ENCODE results near the gene MEF2B.

MEF2B gene

GRCh38 chr19:19171821-19172532 lies 1.9 kb upstream of the MEF2B start:
- no peaks in the 10 kb centered on the region for H3K36me3 ChIP-seq (ENCODE audit: control insufficient read depth in 2 of 2, insufficient read depth in 1 of 2, low read length in 2 of 2)
- H3K27ac ChIP-seq (ENCODE audit: extremely low read depth, low read depth, low read length), result no peak overlapping the region
- H3K4me1 ChIP-seq (ENCODE audit: control insufficient read depth, insufficient read depth, low read length), result no peaks in the 10 kb centered on the region
- ChIA-PET CTCF (interaction anchor here (0.6 to 1.8 kb wide), 3 partner anchors 13 to 26 kb away, joined by 3 to 6 read pairs (median 3); no protein-coding TSS in a partner anchor), POLR2A (no interaction called here)
- H3K9me3 ChIP-seq (ENCODE audit: control insufficient read depth, insufficient read depth, low read depth, low read length), result no peaks in the 10 kb centered on the region
- H3K4me3 ChIP-seq (ENCODE audit: low read depth, low read length), result no peak overlapping the region
- no peak for TF ChIP-seq SP3 (tag by site-specific recombination; IDR thresholded peaks at IDR 0.05)
- no peak for TF ChIP-seq ZNF146 (tag by site-specific recombination; IDR thresholded peaks at IDR 0.05)
- TF ChIP-seq GFI1B (tag by site-specific recombination; IDR thresholded peaks at IDR 0.05), result no peak
- no peak for TF ChIP-seq ZNF747 (tag by site-specific recombination; IDR thresholded peaks at IDR 0.05)
- TF ChIP-seq SP2 (tag by site-specific recombination; IDR thresholded peaks at IDR 0.05), result no peak
- no peak for TF ChIP-seq ZNF302 (tag by site-specific recombination; IDR thresholded peaks at IDR 0.05; ENCODE audit: low read depth)
- TF ChIP-seq ZNF169 (tag by site-specific recombination; IDR thresholded peaks at IDR 0.05), result no peak
- no peak for TF ChIP-seq ZNF629 (tag by site-specific recombination; IDR thresholded peaks at IDR 0.05)
- no peak for TF ChIP-seq ZNF704 (tag by site-specific recombination; IDR thresholded peaks at IDR 0.05)
- TF ChIP-seq ZNF398 (tag by site-specific recombination; IDR thresholded peaks at IDR 0.05), result no peak
- TF ChIP-seq ZNF148 (tag by site-specific recombination; IDR thresholded peaks at IDR 0.05; ENCODE audit: borderline replicate concordance), result no peak
- TF ChIP-seq ZNF202 (tag by site-specific recombination; IDR thresholded peaks at IDR 0.05; ENCODE audit: borderline replicate concordance), result no peak
- no peak for TF ChIP-seq RBAK (tag by site-specific recombination; IDR thresholded peaks at IDR 0.05)
- no peak for TF ChIP-seq GLIS1 (tag by site-specific recombination; IDR thresholded peaks at IDR 0.05)
- TF ChIP-seq ZSCAN23 (tag by site-specific recombination; IDR thresholded peaks at IDR 0.05), result no peak
- no peak for TF ChIP-seq WT1 (tag by site-specific recombination; IDR thresholded peaks at IDR 0.05)
- no peak for TF ChIP-seq ZNF350 (tag by site-specific recombination; IDR thresholded peaks at IDR 0.05)
- no peak for TF ChIP-seq ZNF571 (tag by site-specific recombination; IDR thresholded peaks at IDR 0.05)
- no peak for TF ChIP-seq ZNF404 (tag by site-specific recombination; IDR thresholded peaks at IDR 0.05)
- TF ChIP-seq KLF8 (tag by site-specific recombination; IDR thresholded peaks at IDR 0.05), result no peak
- no peak for TF ChIP-seq ZNF416 (tag by site-specific recombination; IDR thresholded peaks at IDR 0.05)
- no peak for TF ChIP-seq MZF1 (tag by site-specific recombination; IDR thresholded peaks at IDR 0.05; ENCODE audit: borderline replicate concordance)
- TF ChIP-seq ZNF600 (tag by site-specific recombination; IDR thresholded peaks at IDR 0.05), result no peak
- TF ChIP-seq ZNF692 (tag by site-specific recombination; IDR thresholded peaks at IDR 0.05), result 0 out of 2 replicates have a peak, but pooled peaks have one; percentile 55
- no peak for TF ChIP-seq ZNF324 (tag by site-specific recombination; IDR thresholded peaks at IDR 0.05)
- no peak for TF ChIP-seq ZNF544 (tag by site-specific recombination; IDR thresholded peaks at IDR 0.05)
- TF ChIP-seq ZNF561 (tag by site-specific recombination; IDR thresholded peaks at IDR 0.05; ENCODE audit: borderline replicate concordance), result no peak
- TF ChIP-seq SALL2 (tag by site-specific recombination; IDR thresholded peaks at IDR 0.05; ENCODE audit: borderline replicate concordance), result no peak
- TF ChIP-seq ZNF112 (tag by site-specific recombination; IDR thresholded peaks at IDR 0.05), result no peak
- TF ChIP-seq YY2 (tag by site-specific recombination; IDR thresholded peaks at IDR 0.05), result no peak

Data from HEK293 (cell line).